ENCODE data around the gene CNTNAP5.

The CNTNAP5 gene

GRCh38 chr2:124289615-124290014 lies 264.5 kb downstream of the CNTNAP5 start:
- TF ChIP-seq CTCF (IDR thresholded peaks at IDR 0.05): no peak

DNA sequence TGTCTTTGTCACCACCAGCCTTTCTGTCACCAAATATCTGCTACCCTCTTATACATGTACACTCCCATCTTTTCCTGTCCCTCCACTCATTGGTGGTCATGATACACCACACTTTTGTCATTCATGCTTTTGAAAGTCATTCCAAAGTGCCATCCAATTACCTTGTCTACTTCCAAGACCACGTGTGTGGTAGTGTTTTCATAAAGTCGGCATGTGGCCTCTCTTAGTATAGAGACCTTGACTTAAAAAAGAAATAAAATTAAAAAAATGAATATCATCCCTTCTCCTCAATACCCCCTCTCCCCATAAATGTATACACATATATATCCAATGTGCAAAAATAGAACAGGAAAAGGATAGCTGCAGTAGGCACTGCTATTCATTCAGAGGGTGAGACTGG lies 271.4 kb downstream of the CNTNAP5 start:
- no peak for TF ChIP-seq CTCF (IDR thresholded peaks at IDR 0.05)

DNA sequence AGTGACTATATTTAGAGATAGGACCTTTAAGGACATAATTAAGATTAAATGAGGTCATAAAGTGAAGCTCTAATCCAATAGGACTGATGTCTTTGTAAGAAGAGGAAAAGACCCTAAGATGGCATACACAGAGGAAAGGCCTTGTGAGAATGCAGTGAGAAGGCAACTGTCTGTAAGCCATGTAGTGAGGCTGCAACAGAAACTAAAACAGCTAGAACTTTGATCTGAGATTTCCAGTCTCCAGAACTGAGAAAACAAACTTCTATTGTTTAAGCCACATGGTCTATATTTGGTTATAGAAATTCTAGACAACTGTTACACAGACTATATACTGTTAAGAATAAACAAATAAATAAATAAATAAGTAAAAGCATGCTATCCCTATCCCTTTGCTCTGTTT lies 276.8 kb downstream of the CNTNAP5 start:
- TF ChIP-seq CTCF (IDR thresholded peaks at IDR 0.05): no peak

- no peak for TF ChIP-seq CTCF (IDR thresholded peaks at IDR 0.05)
These were observed 283.4 kb downstream of the CNTNAP5 start for GRCh38 chr2:124308319-124309062.

GRCh38 chr2:124309563-124310138 lies 284.6 kb downstream of the CNTNAP5 start:
- TF ChIP-seq CTCF (IDR thresholded peaks at IDR 0.05): no peak

- no peak for TF ChIP-seq CTCF (IDR thresholded peaks at IDR 0.05)
These were observed 285.6 kb downstream of the CNTNAP5 start for GRCh38 chr2:124310671-124311070.

- no peak for TF ChIP-seq CTCF (IDR thresholded peaks at IDR 0.05)
These were observed 289.0 kb downstream of the CNTNAP5 start for GRCh38 chr2:124314084-124314483.
